ENCODE measurements around the gene STON1. TPM values are rescaled to one million over a fixed set of nuclear protein-coding genes. Genes with fewer than 3 reads are reported as not detected.

Gene STON1
- total RNA-seq, 4 donors from 2014 or later, result 4.1 to 9.7 (median 8.1) TPM

GRCh38 chr2:48574353-48575287, 44.7 kb downstream of the STON1 start:
- no peak overlapping the region for H3K4me3 ChIP-seq (ENCODE audit: low read depth, poor library complexity, severe bottlenecking)
- no peak for DNase-seq (ENCODE audit: low spot score in 2 of 2)
- intact Hi-C loops (cut with DNase I; ENCODE audit: low total_unique reads), result no loop called here
- TF ChIP-seq, protein P1, sequence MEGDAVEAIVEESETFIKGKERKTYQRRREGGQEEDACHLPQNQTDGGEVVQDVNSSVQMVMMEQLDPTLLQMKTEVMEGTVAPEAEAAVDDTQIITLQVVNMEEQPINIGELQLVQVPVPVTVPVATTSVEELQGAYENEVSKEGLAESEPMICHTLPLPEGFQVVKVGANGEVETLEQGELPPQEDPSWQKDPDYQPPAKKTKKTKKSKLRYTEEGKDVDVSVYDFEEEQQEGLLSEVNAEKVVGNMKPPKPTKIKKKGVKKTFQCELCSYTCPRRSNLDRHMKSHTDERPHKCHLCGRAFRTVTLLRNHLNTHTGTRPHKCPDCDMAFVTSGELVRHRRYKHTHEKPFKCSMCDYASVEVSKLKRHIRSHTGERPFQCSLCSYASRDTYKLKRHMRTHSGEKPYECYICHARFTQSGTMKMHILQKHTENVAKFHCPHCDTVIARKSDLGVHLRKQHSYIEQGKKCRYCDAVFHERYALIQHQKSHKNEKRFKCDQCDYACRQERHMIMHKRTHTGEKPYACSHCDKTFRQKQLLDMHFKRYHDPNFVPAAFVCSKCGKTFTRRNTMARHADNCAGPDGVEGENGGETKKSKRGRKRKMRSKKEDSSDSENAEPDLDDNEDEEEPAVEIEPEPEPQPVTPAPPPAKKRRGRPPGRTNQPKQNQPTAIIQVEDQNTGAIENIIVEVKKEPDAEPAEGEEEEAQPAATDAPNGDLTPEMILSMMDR (IDR thresholded peaks at IDR 0.05), result no peak
- TF ChIP-seq POLR2A (IDR thresholded peaks at IDR 0.05), result no peak
- 79 to 83% methylated on average over 9 of the region's 9 CpGs for WGBS, 2 donors

- intact Hi-C loops (cut with DNase I; ENCODE audit: low total_unique reads), result no loop called here
- 79 to 94% methylated on average over 4 of the region's 4 CpGs for WGBS, 2 donors
- TF ChIP-seq, protein P1 (IDR thresholded peaks at IDR 0.05), result no peak
- TF ChIP-seq POLR2A (IDR thresholded peaks at IDR 0.05), result no peak
- no peak overlapping the region for H3K4me3 ChIP-seq (ENCODE audit: low read depth, poor library complexity, severe bottlenecking)
- no peak for DNase-seq (ENCODE audit: low spot score in 2 of 2)
These were observed 48.4 kb downstream of the STON1 start for GRCh38 chr2:48578313-48578712.

- intact Hi-C loops (cut with DNase I; ENCODE audit: low total_unique reads), result no loop called here
- no peak for DNase-seq (ENCODE audit: low spot score in 2 of 2)
- TF ChIP-seq, protein P1 (IDR thresholded peaks at IDR 0.05), result no peak
- TF ChIP-seq POLR2A (IDR thresholded peaks at IDR 0.05), result no peak
- WGBS, 2 donors, result 86 to 95% methylated on average over 3 of the region's 3 CpGs
- H3K4me3 ChIP-seq (ENCODE audit: low read depth, poor library complexity, severe bottlenecking), result no peak overlapping the region
These were observed 54.0 kb downstream of the STON1 start for GRCh38 chr2:48583961-48584360.

DNA sequence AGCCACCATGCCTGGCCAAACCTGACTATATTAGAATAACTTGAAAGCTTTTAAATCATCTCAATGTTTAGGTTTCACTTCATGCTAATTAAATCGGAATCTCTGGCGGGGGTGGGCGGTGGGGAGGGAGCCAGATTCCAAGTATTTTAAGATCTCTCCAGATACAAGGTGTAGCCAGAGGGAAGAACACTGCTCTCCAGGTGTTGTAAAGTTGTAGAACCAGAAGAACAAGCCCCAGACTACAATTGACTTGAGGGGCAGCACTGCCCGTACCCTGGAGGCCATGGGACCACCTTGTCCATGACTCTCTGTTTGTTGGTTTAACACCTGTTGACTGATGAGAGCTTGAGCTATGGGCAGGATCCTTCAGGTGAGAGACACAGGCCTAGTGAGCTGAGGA, 54.6 kb downstream of the STON1 start:
- intact Hi-C loops (cut with DNase I; ENCODE audit: low total_unique reads), result no loop called here
- H3K4me3 ChIP-seq (ENCODE audit: low read depth, poor library complexity, severe bottlenecking), result no peak overlapping the region
- no peak for DNase-seq (ENCODE audit: low spot score in 2 of 2)
- WGBS, 2 donors, result 60 to 84% methylated on average over 4 of the region's 4 CpGs
- TF ChIP-seq, protein P1 (IDR thresholded peaks at IDR 0.05), result no peak
- TF ChIP-seq POLR2A (IDR thresholded peaks at IDR 0.05), result no peak

GRCh38 chr2:48586433-48586832, 56.5 kb downstream of the STON1 start:
- H3K4me3 ChIP-seq (ENCODE audit: low read depth, poor library complexity, severe bottlenecking), result no peak overlapping the region
- no peak for DNase-seq (ENCODE audit: low spot score in 2 of 2)
- WGBS, 2 donors, result 60 to 62% methylated on average over 4 of the region's 4 CpGs
- no peak for TF ChIP-seq POLR2A (IDR thresholded peaks at IDR 0.05)
- TF ChIP-seq, protein P1 (IDR thresholded peaks at IDR 0.05), result no peak
- intact Hi-C loops (cut with DNase I; ENCODE audit: low total_unique reads), result no loop called here
